GM12878 (cell line): ENCODE results near the gene SIAH2. TPM values are rescaled to one million over a fixed set of nuclear protein-coding genes. Genes with fewer than 3 reads are reported as not detected.

ENCODE experiments used
- ATAC-seq: fragments of 200-7000 bp; cut with Tn5 transposase; 3 replicates; pipeline ENCODE4 v1.9.1; 2020; ENCODE audit warnings: mild to moderate bottlenecking, moderate library complexity
- BruUV-seq: library from RNA; stranded (reverse); fragments of 400-500 nt; replicated peaks from 2 replicates; lab custom pipeline; 2021; lab: Mats Ljungman, UMichigan
- CTCF ChIA-PET: fragments of 300-600 bp; sonication (Branson Sonifier 250); formaldehyde crosslinking; extraction: SDS; loops from one replicate; lab custom pipeline; 2021; ENCODE audit warnings: inconsistent platforms; lab: Yijun Ruan, JAX
- POLR2A ChIA-PET: fragments of 350-600 bp; formaldehyde crosslinking; extraction: SDS; loops from one replicate; lab custom pipeline; 2021; ENCODE audit warnings: inconsistent platforms; lab: Charles Lee
- RAD21 ChIA-PET: fragments of 300-600 bp; sonication (Branson Sonifier 250); formaldehyde crosslinking; loops from one replicate; lab custom pipeline; 2023; ENCODE audit warnings: antibody characterized with exemption; ENCODE audit not compliant: unreplicated experiment; lab: Charles Lee
- SMC1A ChIA-PET: fragments of 300-600 bp; sonication (Branson Sonifier 250); formaldehyde crosslinking; loops from one replicate; lab custom pipeline; 2023; ENCODE audit not compliant: unreplicated experiment, uncharacterized antibody; lab: Charles Lee
- DNase-seq: peaks from one replicate; pipeline ENCODE4 v3.0.0-alpha.2; 2011; ENCODE audit warnings: low read depth, low spot score
- FAIRE-seq: peaks from 3 replicates; lab custom pipeline; 2011; peaks lifted over from hg19 to GRCh38; lab: Jason Lieb, UNC
- H2AFZ ChIP-seq: 2 replicates; pipeline ENCODE4 v1.6.0; 2011; ENCODE audit warnings: low read depth, low read length, control low read depth; ENCODE audit not compliant: control insufficient read depth
- H3K27ac ChIP-seq: 2 replicates; pipeline ENCODE4 v1.5.1; 2011; ENCODE audit warnings: control low read depth; ENCODE audit not compliant: control insufficient read depth, insufficient read depth
- H3K27me3 ChIP-seq, 2 experiments: replicated peaks in 1 of 2; 2 replicates each; pipeline versions ENCODE4 v1.6.0 to v1.6.1; 2011; ENCODE audit warnings: low read length in 1 of 2; ENCODE audit not compliant: control insufficient read depth in 2 of 2, insufficient read depth in 2 of 2
- H3K36me3 ChIP-seq, 2 experiments: 2 replicates each; pipeline ENCODE4 v1.5.1; 2011; ENCODE audit warnings: low read length in 1 of 2; ENCODE audit not compliant: control insufficient read depth in 2 of 2, insufficient read depth in 2 of 2
- H3K4me1 ChIP-seq: 2 replicates; pipeline ENCODE4 v1.6.1; 2011; ENCODE audit warnings: mild to moderate bottlenecking, low read length, moderate library complexity, mixed read lengths; ENCODE audit not compliant: control insufficient read depth, insufficient read depth
- H3K4me2 ChIP-seq: 2 replicates; pipeline ENCODE4 v1.6.0; 2011; ENCODE audit warnings: control low read depth; ENCODE audit not compliant: control insufficient read depth, insufficient read depth
- H3K4me3 ChIP-seq: fragments of 200-600 bp; sonication (generic); 2 replicates; pipeline ENCODE4 v1.5.1; 2016
- H3K79me2 ChIP-seq: 2 replicates; pipeline ENCODE4 v1.6.0; 2011; ENCODE audit warnings: low read length; ENCODE audit not compliant: control insufficient read depth, insufficient read depth
- H3K9ac ChIP-seq: 2 replicates; pipeline ENCODE4 v1.8.0; 2011; ENCODE audit warnings: low read length, control low read depth, mixed read lengths; ENCODE audit not compliant: control insufficient read depth, insufficient read depth
- H3K9me3 ChIP-seq: replicated peaks from 3 replicates; pipeline ENCODE4 v1.5.1; 2011; ENCODE audit warnings: mild to moderate bottlenecking, low read length; ENCODE audit not compliant: control insufficient read depth, insufficient read depth
- H4K20me1 ChIP-seq: 2 replicates; pipeline ENCODE4 v1.6.0; 2011; ENCODE audit not compliant: control insufficient read depth, insufficient read depth
- BRCA1 ChIP-seq: IDR thresholded peaks from 2 replicates; pipeline ENCODE4 v1.6.1; 2011; ENCODE audit warnings: low read depth, low read length, improper control_type of control experiment
- FOXK2 ChIP-seq: fragments of 450-650 bp; IDR thresholded peaks from 2 replicates; pipeline ENCODE4 v1.6.1; 2017; ENCODE audit warnings: mild to moderate bottlenecking, moderate library complexity
- NFIC ChIP-seq: IDR thresholded peaks from 2 replicates; pipeline ENCODE4 v1.6.1; 2012; ENCODE audit warnings: low read depth, mild to moderate bottlenecking, inconsistent platforms, low read length, moderate library complexity
- ZNF207 ChIP-seq: fragments of 450-650 bp; IDR thresholded peaks from 2 replicates; pipeline ENCODE4 v1.6.1; 2014; ENCODE audit warnings: antibody characterized with exemption, mild to moderate bottlenecking, borderline replicate concordance
- ZNF217 ChIP-seq: fragments of 450-650 bp; IDR thresholded peaks from 2 replicates; pipeline ENCODE4 v1.6.1; 2017; ENCODE audit warnings: antibody characterized with exemption, mild to moderate bottlenecking
- WGBS: methylation state at CpG from one replicate; pipeline ENCODE4 v1.1.6; 2016; ENCODE audit warnings: low lambda C conversion rate; ENCODE audit not compliant: insufficient replicate concordance, insufficient coverage; ENCODE audit errors: missing lambda C conversion rate; 5-methylcytosine and 5-hydroxymethylcytosine counted together
- in situ Hi-C: fragments of 300-500 bp; cut with MboI; formaldehyde crosslinking; loops from 9 replicates; pipeline ENCODE4 v1.14.3; 2018; ENCODE audit warnings: mixed read lengths
- intact Hi-C: fragments of 100-400 bp; cut with micrococcal nuclease; formaldehyde crosslinking; loops from one replicate; pipeline ENCODE4 v1.14.2; 2022; ENCODE audit not compliant: unreplicated experiment
- polyA plus RNA-seq, 11 experiments: library from polyadenylated mRNA; depleted of rRNA in 4 of 11; unstranded in 6 of 11; stranded (reverse) in 5 of 11; fragments of >200 nt; fragmentation: Nextera tagmentation in 4 of 11; fragmentation: Illumina TruSeq in 1 of 11; extraction: Ambion mirVana in 4 of 11; extraction: Trizol in 1 of 11; gene quantifications; 1 replicate in 1 of 11; 2 replicates in 10 of 11; pipeline versions ENCODE4 v1.2.1 to v1.2.3, GENCODE V29; 2011 to 2016; ENCODE audit warnings: inconsistent platforms in 2 of 11, missing spikeins in 2 of 11, low read depth in 1 of 11
- total RNA-seq, 4 experiments: library from RNA; depleted of rRNA in 3 of 4; stranded (reverse); fragments of >200 nt in 3 of 4; fragmentation: Illumina TruSeq in 1 of 4; extraction: Trizol in 1 of 4; gene quantifications; 2 replicates each; pipeline versions ENCODE4 v1.2.1 to v1.2.3, GENCODE V29; 2013 to 2021
- TF ChIP-seq, protein P1 (sequence below): fragments of 450-650 bp; IDR thresholded peaks from 2 replicates; pipeline ENCODE4 v1.6.1; 2017; ENCODE audit warnings: mild to moderate bottlenecking
- TF ChIP-seq, protein P2 (sequence below): fragments of 450-650 bp; formaldehyde crosslinking; IDR thresholded peaks from 2 replicates; pipeline ENCODE4 v1.4.0; 2022; ENCODE audit warnings: mild to moderate bottlenecking, moderate library complexity
- TF ChIP-seq, protein P3 (sequence below): IDR thresholded peaks from 2 replicates; pipeline ENCODE4 v1.6.1; 2012; ENCODE audit warnings: mild to moderate bottlenecking, low read depth, low read length

The SIAH2 gene
- total and polyA plus RNA-seq, 10 of the 15 experiments (the other 5 are each of a cell fraction or from before 2014, with no cell fraction given) = 3.3 to 51.5 (median 29.7) TPM

- intact Hi-C loops = no loop called here
- TF ChIP-seq ZNF217 (no peak), ZNF207 (no peak), BRCA1 (no peak), NFIC (no peak), FOXK2 (no peak)
- TF ChIP-seq, protein P1, sequence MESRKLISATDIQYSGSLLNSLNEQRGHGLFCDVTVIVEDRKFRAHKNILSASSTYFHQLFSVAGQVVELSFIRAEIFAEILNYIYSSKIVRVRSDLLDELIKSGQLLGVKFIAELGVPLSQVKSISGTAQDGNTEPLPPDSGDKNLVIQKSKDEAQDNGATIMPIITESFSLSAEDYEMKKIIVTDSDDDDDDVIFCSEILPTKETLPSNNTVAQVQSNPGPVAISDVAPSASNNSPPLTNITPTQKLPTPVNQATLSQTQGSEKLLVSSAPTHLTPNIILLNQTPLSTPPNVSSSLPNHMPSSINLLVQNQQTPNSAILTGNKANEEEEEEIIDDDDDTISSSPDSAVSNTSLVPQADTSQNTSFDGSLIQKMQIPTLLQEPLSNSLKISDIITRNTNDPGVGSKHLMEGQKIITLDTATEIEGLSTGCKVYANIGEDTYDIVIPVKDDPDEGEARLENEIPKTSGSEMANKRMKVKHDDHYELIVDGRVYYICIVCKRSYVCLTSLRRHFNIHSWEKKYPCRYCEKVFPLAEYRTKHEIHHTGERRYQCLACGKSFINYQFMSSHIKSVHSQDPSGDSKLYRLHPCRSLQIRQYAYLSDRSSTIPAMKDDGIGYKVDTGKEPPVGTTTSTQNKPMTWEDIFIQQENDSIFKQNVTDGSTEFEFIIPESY = no peak
- TF ChIP-seq, protein P2, sequence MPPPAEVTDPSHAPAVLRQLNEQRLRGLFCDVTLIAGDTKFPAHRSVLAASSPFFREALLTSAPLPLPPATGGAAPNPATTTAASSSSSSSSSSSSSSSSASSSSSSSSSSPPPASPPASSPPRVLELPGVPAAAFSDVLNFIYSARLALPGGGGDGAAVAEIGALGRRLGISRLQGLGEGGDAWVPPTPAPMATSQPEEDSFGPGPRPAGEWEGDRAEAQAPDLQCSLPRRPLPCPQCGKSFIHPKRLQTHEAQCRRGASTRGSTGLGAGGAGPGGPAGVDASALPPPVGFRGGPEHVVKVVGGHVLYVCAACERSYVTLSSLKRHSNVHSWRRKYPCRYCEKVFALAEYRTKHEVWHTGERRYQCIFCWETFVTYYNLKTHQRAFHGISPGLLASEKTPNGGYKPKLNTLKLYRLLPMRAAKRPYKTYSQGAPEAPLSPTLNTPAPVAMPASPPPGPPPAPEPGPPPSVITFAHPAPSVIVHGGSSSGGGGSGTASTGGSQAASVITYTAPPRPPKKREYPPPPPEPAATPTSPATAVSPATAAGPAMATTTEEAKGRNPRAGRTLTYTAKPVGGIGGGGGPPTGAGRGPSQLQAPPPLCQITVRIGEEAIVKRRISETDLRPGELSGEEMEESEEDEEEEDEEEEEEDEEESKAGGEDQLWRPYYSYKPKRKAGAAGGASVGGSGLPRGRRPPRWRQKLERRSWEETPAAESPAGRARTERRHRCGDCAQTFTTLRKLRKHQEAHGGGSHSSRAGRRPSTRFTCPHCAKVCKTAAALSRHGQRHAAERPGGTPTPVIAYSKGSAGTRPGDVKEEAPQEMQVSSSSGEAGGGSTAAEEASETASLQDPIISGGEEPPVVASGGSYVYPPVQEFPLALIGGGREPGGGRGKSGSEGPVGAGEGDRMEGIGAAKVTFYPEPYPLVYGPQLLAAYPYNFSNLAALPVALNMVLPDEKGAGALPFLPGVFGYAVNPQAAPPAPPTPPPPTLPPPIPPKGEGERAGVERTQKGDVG = no peak
- TF ChIP-seq, protein P3, sequence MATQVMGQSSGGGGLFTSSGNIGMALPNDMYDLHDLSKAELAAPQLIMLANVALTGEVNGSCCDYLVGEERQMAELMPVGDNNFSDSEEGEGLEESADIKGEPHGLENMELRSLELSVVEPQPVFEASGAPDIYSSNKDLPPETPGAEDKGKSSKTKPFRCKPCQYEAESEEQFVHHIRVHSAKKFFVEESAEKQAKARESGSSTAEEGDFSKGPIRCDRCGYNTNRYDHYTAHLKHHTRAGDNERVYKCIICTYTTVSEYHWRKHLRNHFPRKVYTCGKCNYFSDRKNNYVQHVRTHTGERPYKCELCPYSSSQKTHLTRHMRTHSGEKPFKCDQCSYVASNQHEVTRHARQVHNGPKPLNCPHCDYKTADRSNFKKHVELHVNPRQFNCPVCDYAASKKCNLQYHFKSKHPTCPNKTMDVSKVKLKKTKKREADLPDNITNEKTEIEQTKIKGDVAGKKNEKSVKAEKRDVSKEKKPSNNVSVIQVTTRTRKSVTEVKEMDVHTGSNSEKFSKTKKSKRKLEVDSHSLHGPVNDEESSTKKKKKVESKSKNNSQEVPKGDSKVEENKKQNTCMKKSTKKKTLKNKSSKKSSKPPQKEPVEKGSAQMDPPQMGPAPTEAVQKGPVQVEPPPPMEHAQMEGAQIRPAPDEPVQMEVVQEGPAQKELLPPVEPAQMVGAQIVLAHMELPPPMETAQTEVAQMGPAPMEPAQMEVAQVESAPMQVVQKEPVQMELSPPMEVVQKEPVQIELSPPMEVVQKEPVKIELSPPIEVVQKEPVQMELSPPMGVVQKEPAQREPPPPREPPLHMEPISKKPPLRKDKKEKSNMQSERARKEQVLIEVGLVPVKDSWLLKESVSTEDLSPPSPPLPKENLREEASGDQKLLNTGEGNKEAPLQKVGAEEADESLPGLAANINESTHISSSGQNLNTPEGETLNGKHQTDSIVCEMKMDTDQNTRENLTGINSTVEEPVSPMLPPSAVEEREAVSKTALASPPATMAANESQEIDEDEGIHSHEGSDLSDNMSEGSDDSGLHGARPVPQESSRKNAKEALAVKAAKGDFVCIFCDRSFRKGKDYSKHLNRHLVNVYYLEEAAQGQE = no peak
- no peak for DNase-seq
- Histone ChIP-seq H3K9me3 (no peaks in the 10 kb centered on the region), H2AFZ (no peak overlapping the region), H3K36me3 (no peaks in the 10 kb centered on the region; a peak in 2 of 4 replicates), H3K4me3 (no peak overlapping the region), H3K4me2 (no peak overlapping the region), H3K79me2 (peaks cover 78% of the 10 kb centered on the region), H3K27ac (no peak overlapping the region), H3K9ac (no peak overlapping the region), H4K20me1 (no peaks in the 10 kb centered on the region), H3K27me3 (no peaks in the 10 kb centered on the region), H3K4me1 (peaks cover 5% of the 10 kb centered on the region; the same call in 1 of the 2 replicates)
- ChIA-PET CTCF (interaction anchor here (1.6 kb wide), 1 partner anchor 26 kb away, joined by 6 read pairs; no protein-coding TSS in a partner anchor), SMC1A (no interaction called here), POLR2A (no interaction called here), RAD21 (no interaction called here)
- ATAC-seq = no peak
- WGBS = 0% methylated on average over 1 of the region's 1 CpG
- no TSS peak for BruUV-seq
- in situ Hi-C loops = no loop called here
- no peak for FAIRE-seq
Measured at GRCh38 chr3:150748684-150749047, 14.3 kb downstream of the SIAH2 start.
